Duodenal mucosa (tissue), 2 donors: Measurements from ENCODE around the gene DDX20.

Experiments used
- H3K27ac ChIP-seq: one replicate; pipeline ENCODE4 v1.7.0; 2013; ENCODE audit warnings: low read depth, low read length
- H3K27me3 ChIP-seq, 2 donors: one replicate each; pipeline ENCODE4 v1.7.0; 2013; ENCODE audit warnings: low read length in 2 of 2, control low read depth in 1 of 2; ENCODE audit not compliant: insufficient read depth in 2 of 2, control insufficient read depth in 1 of 2
- H3K36me3 ChIP-seq, 2 donors: one replicate each; pipeline ENCODE4 v1.7.0; 2013; ENCODE audit warnings: low read length in 2 of 2, control low read depth in 1 of 2; ENCODE audit not compliant: insufficient read depth in 2 of 2, control insufficient read depth in 1 of 2
- H3K4me1 ChIP-seq, 2 donors: one replicate each; pipeline ENCODE4 v1.7.0; 2013; ENCODE audit warnings: low read length in 2 of 2, control low read depth in 1 of 2; ENCODE audit not compliant: insufficient read depth in 2 of 2, control insufficient read depth in 1 of 2
- H3K4me3 ChIP-seq, 2 donors: one replicate each; pipeline ENCODE4 v1.7.0; 2013; ENCODE audit warnings: low read length in 2 of 2, low read depth in 1 of 2
- H3K9ac ChIP-seq, 2 donors: one replicate each; pipeline ENCODE4 v1.7.0; 2013; ENCODE audit warnings: low read length in 2 of 2, low read depth in 1 of 2
- H3K9me3 ChIP-seq, 2 donors: one replicate each; pipeline ENCODE4 v1.7.0; 2013; ENCODE audit warnings: low read length in 2 of 2, control low read depth in 1 of 2; ENCODE audit not compliant: control insufficient read depth in 1 of 2

The DDX20 gene

GRCh38 chr1:111747282-111747734 is 8.4 kb upstream of the DDX20 start:
- H3K4me3 ChIP-seq, result no peak overlapping the region
- peaks cover 0 to 12% of the 10 kb centered on the region in 2 donors for H3K27me3 ChIP-seq
- H3K4me1 ChIP-seq, result no peaks in the 10 kb centered on the region
- H3K9me3 ChIP-seq, result no peaks in the 10 kb centered on the region
- no peak overlapping the region for H3K27ac ChIP-seq
- no peak overlapping the region for H3K9ac ChIP-seq
- no peaks in the 10 kb centered on the region for H3K36me3 ChIP-seq

GRCh38 chr1:111747947-111748346 is 7.8 kb upstream of the DDX20 start:
- Histone ChIP-seq H3K4me1 (no peaks in the 10 kb centered on the region), H3K27ac (no peak overlapping the region), H3K9me3 (no peaks in the 10 kb centered on the region), H3K27me3 (peaks cover 0 to 10% of the 10 kb centered on the region in 2 donors), H3K9ac (no peak overlapping the region), H3K4me3 (no peak overlapping the region), H3K36me3 (no peaks in the 10 kb centered on the region)

GRCh38 chr1:111749628-111750027 is 6.1 kb upstream of the DDX20 start:
- Histone ChIP-seq H3K4me3 (no peak overlapping the region), H3K27me3 (no peaks in the 10 kb centered on the region), H3K4me1 (peaks cover 2% of the 10 kb centered on the region in 2 donors), H3K36me3 (no peaks in the 10 kb centered on the region), H3K9ac (no peak overlapping the region), H3K9me3 (no peaks in the 10 kb centered on the region), H3K27ac (no peak overlapping the region)

- Histone ChIP-seq H3K4me3 (no peak overlapping the region), H3K27ac (no peak overlapping the region), H3K4me1 (peaks cover 6 to 9% of the 10 kb centered on the region in 2 donors), H3K36me3 (no peaks in the 10 kb centered on the region), H3K9me3 (no peaks in the 10 kb centered on the region), H3K9ac (no peak overlapping the region), H3K27me3 (no peaks in the 10 kb centered on the region)
Measured at GRCh38 chr1:111750856-111751255, 4.8 kb upstream of the DDX20 start.

GRCh38 chr1:111751906-111752575 is 3.7 kb upstream of the DDX20 start:
- no peaks in the 10 kb centered on the region for H3K9me3 ChIP-seq
- H3K27me3 ChIP-seq, result no peaks in the 10 kb centered on the region
- peaks cover 13 to 17% of the 10 kb centered on the region in 2 donors for H3K4me1 ChIP-seq
- H3K27ac ChIP-seq, result no peak overlapping the region
- no peaks in the 10 kb centered on the region for H3K36me3 ChIP-seq
- no peak overlapping the region for H3K4me3 ChIP-seq
- no peak overlapping the region for H3K9ac ChIP-seq

- Histone ChIP-seq H3K9me3 (no peaks in the 10 kb centered on the region), H3K4me1 (peaks cover 24 to 33% of the 10 kb centered on the region in 2 donors), H3K4me3 (peak overlapping the region; percentile 89 to 96), H3K27me3 (no peaks in the 10 kb centered on the region), H3K9ac (peak overlapping the region; percentile 90 to 91), H3K27ac (peak overlapping the region; percentile 95), H3K36me3 (peaks cover 0 to under 1% of the 10 kb centered on the region in 2 donors)
Measured at GRCh38 chr1:111754984-111755330, 744 bp upstream of the DDX20 start.

GRCh38 chr1:111756124-111756513 is 418 bp downstream of the DDX20 start:
- peaks cover 7 to 8% of the 10 kb centered on the region in 2 donors for H3K36me3 ChIP-seq
- H3K27ac ChIP-seq, result no peak overlapping the region
- H3K27me3 ChIP-seq, result no peaks in the 10 kb centered on the region
- peak overlapping the region; percentile 89 to 96 for H3K4me3 ChIP-seq
- peaks cover 24 to 33% of the 10 kb centered on the region in 2 donors for H3K4me1 ChIP-seq
- H3K9me3 ChIP-seq, result no peaks in the 10 kb centered on the region
- peak overlapping the region; percentile 90 to 91 for H3K9ac ChIP-seq

GRCh38 chr1:111758373-111758772 is 2.7 kb downstream of the DDX20 start:
- Histone ChIP-seq H3K27ac (no peak overlapping the region), H3K9ac (no peak overlapping the region), H3K9me3 (no peaks in the 10 kb centered on the region), H3K27me3 (no peaks in the 10 kb centered on the region), H3K4me1 (peaks cover 24 to 33% of the 10 kb centered on the region in 2 donors), H3K36me3 (peaks cover 16 to 18% of the 10 kb centered on the region in 2 donors), H3K4me3 (no peak overlapping the region)

- peaks cover 10 to 24% of the 10 kb centered on the region in 2 donors for H3K4me1 ChIP-seq
- H3K9me3 ChIP-seq, result no peaks in the 10 kb centered on the region
- no peak overlapping the region for H3K4me3 ChIP-seq
- no peak overlapping the region for H3K9ac ChIP-seq
- H3K27me3 ChIP-seq, result no peaks in the 10 kb centered on the region
- H3K27ac ChIP-seq, result no peak overlapping the region
- peaks cover 25 to 48% of the 10 kb centered on the region in 2 donors for H3K36me3 ChIP-seq
Measured at GRCh38 chr1:111761717-111762116, 6.0 kb downstream of the DDX20 start.

GRCh38 chr1:111762332-111762731 is 6.6 kb downstream of the DDX20 start:
- Histone ChIP-seq H3K9ac (no peak overlapping the region), H3K9me3 (no peaks in the 10 kb centered on the region), H3K36me3 (peaks cover 26 to 49% of the 10 kb centered on the region in 2 donors), H3K27ac (no peak overlapping the region), H3K27me3 (no peaks in the 10 kb centered on the region), H3K4me3 (no peak overlapping the region), H3K4me1 (peaks cover 4 to 17% of the 10 kb centered on the region in 2 donors)
